ENCODE measurements around the gene TBC1D2. TPM values are rescaled to one million over a fixed set of nuclear protein-coding genes. Genes with fewer than 3 reads are reported as not detected.

TBC1D2 gene
- total and polyA plus RNA-seq, 10 of the 15 experiments (the other 5 are each of a cell fraction or from before 2014, with no cell fraction given), result 0.04 to 1.6 (median 1.1) TPM

GRCh38 chr9:98253565-98253964, 1.9 kb downstream of the TBC1D2 start:
- Histone ChIP-seq H3K9me3 (replicated peaks; ENCODE audit: control insufficient read depth, insufficient read depth, low read length) (no peaks in the 10 kb centered on the region; the same call in 2 of the 3 replicates), H3K36me3 (ENCODE audit: control insufficient read depth in 2 of 2, insufficient read depth in 2 of 2, low read length in 1 of 2) (no peaks in the 10 kb centered on the region), H3K4me1 (ENCODE audit: control insufficient read depth, insufficient read depth, low read length) (peaks cover 4% of the 10 kb centered on the region), H2AFZ (ENCODE audit: control insufficient read depth, low read depth, low read length) (no peak overlapping the region), H3K27ac (ENCODE audit: control insufficient read depth, insufficient read depth) (no peak overlapping the region), H3K4me3 (no peak overlapping the region), H3K9ac (ENCODE audit: control insufficient read depth, insufficient read depth, low read length) (no peak overlapping the region), H3K4me2 (ENCODE audit: control insufficient read depth, insufficient read depth) (no peak overlapping the region), H3K27me3 (replicated peaks in 1 of 2; ENCODE audit: control insufficient read depth in 2 of 2, insufficient read depth in 2 of 2, low read length in 1 of 2) (no peaks in the 10 kb centered on the region), H3K79me2 (ENCODE audit: control insufficient read depth, insufficient read depth, low read length) (no peaks in the 10 kb centered on the region), H4K20me1 (ENCODE audit: control insufficient read depth, insufficient read depth) (no peaks in the 10 kb centered on the region)
- ChIA-PET POLR2A (interaction anchor here (0.6 kb wide), 1 partner anchor 206 kb away, joined by 3 read pairs; no protein-coding TSS in a partner anchor), RAD21 (ENCODE audit: unreplicated experiment) (interaction anchor here (1.0 kb wide), 1 partner anchor 36 kb away, joined by 3 read pairs; no protein-coding TSS in a partner anchor), SMC1A (ENCODE audit: uncharacterized antibody, unreplicated experiment) (no interaction called here), CTCF (interaction anchor here (0.9 kb wide), 1 partner anchor 10 kb away, joined by 3 read pairs; no protein-coding TSS in a partner anchor)
- WGBS (ENCODE audit: insufficient coverage, insufficient replicate concordance, low lambda C conversion rate, missing lambda C conversion rate), result 71% methylated on average over 3 of the region's 3 CpGs
- ATAC-seq (no peak), DNase-seq (ENCODE audit: low read depth, low spot score) (no peak), FAIRE-seq (no peak)
- BruUV-seq (replicated peaks), result no TSS peak
- TF ChIP-seq FOXK2 (IDR thresholded peaks at IDR 0.05) (no peak), ASH2L (IDR thresholded peaks at IDR 0.05; ENCODE audit: borderline replicate concordance, low read depth) (no peak), CBFB (IDR thresholded peaks at IDR 0.05; ENCODE audit: low read depth) (no peak), POLR2A (IDR thresholded peaks at IDR 0.05; ENCODE audit: low read depth, low read length) (no peak), STAT3 (IDR thresholded peaks at IDR 0.05; ENCODE audit: low read depth, low read length) (no peak), STAT1 (conservative IDR thresholded peaks at IDR 0.05) (no peak), POLR2AphosphoS2 (IDR thresholded peaks at IDR 0.05; ENCODE audit: low read depth, low read length) (no peak), BHLHE40 (IDR thresholded peaks at IDR 0.05; ENCODE audit: borderline replicate concordance in 1 of 2, low read depth in 2 of 2, low read length in 1 of 2) (no peak), HDAC6 (IDR thresholded peaks at IDR 0.05; ENCODE audit: unreplicated experiment) (no peak), POU2F2 (IDR thresholded peaks at IDR 0.05; ENCODE audit: borderline replicate concordance, low read depth, low read length) (no peak), TCF7 (IDR thresholded peaks at IDR 0.05; ENCODE audit: borderline replicate concordance) (no peak), RFX5 (IDR thresholded peaks at IDR 0.05; ENCODE audit: low read depth, low read length) (no peak), E4F1 (IDR thresholded peaks at IDR 0.05; ENCODE audit: borderline replicate concordance, partially characterized antibody) (no peak), LARP7 (IDR thresholded peaks at IDR 0.05) (no peak), BMI1 (IDR thresholded peaks at IDR 0.05; ENCODE audit: borderline replicate concordance) (no peak), HSF1 (IDR thresholded peaks at IDR 0.05; ENCODE audit: low read depth, low read length) (no peak), SUPT20H (IDR thresholded peaks at IDR 0.05; ENCODE audit: borderline replicate concordance, control insufficient read depth, low read depth, low read length) (no peak), CEBPB (IDR thresholded peaks at IDR 0.05; ENCODE audit: borderline replicate concordance in 1 of 2, low read depth in 2 of 2, low read length in 2 of 2) (no peak)
- intact Hi-C loops (cut with micrococcal nuclease; ENCODE audit: unreplicated experiment), result no loop called here
- in situ Hi-C loops (cut with MboI), result no loop called here
